ENCODE measurements around the gene LARGE1.
"Not testable (repeated sequence)": the region's sequence is repeated elsewhere in the genome, so short reads cannot be mapped to it uniquely, and the experiment has no call there.

LARGE1 gene

DNA sequence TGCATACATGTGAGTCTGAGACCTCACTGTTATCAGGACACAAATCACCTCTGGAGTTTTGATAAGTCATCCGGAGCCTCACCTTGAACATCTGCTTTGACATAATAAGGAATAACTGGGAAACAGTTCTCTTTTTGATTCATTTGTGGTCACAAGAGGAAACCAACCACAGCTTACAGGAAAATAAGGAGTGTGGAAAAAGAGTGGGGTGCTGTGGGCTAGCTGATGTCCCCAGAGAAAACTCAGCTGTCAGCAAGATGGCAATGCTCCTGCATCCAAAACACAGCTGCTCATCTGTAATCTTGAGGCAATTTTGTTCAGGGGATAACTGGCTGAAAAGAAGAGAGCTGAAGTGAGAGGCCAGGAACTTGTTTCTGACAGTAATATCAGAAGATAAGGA, 445.7 kb downstream of the LARGE1 start:
- no peak for DNase-seq (ENCODE audit: low spot score)

DNA sequence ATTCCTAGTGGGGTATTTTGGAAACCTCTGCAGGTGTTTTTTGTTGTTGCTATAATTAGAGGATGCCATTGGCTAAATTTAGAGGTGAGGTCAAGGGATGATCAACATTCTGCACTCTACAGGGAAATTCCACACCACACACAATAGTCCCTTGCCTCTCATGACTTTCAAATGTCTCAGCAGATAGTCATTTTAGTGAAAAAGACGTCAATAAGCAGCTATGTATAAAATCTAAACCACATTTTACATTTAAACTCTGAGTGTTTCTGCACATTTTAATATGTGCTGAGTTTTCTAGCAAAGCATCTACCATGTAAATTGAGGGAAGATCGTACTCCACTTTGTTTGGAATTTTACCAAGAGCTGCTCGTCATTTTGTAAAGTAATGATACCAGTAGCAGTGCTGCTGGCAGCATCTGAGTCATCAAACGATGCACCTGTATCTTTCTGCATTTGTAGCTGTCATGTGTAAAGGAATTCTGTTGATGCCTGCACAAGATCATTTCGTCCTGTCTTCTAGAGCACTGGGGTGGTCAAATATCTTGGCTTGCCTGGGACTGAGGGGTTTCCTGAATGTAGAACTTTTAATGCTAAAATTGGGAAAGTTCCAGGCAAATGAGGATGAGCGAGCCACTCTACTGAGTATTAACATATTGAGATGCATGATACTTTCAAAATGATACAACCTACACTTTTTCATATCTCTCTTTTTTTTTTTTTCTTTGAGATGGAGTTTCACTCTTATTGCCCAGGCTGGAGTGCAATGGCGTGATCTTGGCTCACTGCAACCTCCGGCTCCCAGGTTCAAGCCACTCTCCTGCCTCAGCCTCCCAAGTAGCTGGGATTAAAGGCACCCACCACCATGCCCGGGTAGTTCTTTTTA, 447.6 kb downstream of the LARGE1 start:
- no peak for DNase-seq (ENCODE audit: low spot score)

- no peak for DNase-seq (ENCODE audit: low spot score)
These were observed 449.8 kb downstream of the LARGE1 start for GRCh38 chr22:33470456-33470855.

DNA sequence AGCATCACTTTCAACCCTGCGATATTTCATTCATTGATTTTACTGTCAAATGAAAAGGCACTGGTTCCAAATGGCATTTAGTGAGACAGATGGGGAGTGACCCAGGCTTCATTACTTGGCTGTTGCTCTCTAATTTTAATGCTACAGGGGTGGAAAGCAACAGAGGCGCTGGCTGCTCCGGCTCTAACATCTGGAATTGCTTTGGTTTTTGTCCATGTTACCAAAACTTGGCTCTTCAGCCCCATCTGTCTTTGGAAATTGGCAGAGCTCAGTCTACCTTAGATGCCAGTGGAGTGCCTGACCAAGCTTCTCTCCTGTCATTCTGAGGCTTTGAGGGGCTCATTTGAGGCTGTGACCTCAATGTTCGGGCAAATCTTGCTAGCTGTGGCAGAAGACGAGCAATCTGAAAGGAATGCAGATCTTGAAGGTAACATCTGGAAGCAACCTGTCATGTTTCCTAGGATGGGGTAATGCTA, 452.6 kb downstream of the LARGE1 start:
- DNase-seq (ENCODE audit: low spot score): no peak

GRCh38 chr22:33467080-33467479, 453.2 kb downstream of the LARGE1 start:
- no peak for DNase-seq (ENCODE audit: low spot score)

DNA sequence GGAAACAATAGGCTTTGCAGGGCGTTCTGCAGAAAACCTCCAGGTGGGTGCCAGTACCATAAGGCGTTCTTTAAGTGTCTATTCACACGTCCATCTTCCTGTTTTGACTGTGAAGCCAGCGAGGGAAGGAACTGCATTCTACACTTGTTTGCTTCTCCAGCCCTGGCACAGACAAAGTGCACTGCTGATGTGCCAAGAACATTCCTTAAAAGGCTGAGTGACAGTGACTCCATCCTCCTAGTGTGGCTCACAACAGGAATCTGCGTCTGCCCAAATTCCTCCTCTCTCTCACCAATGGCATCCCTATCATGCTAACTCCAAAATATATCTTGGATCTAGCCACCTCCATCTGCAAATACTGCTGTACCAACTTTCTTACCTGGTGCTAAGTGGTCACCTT, 454.7 kb downstream of the LARGE1 start:
- DNase-seq (ENCODE audit: low spot score): no peak

GRCh38 chr22:33464698-33465097, 455.6 kb downstream of the LARGE1 start:
- DNase-seq (ENCODE audit: low spot score): no peak

GRCh38 chr22:33461698-33462434, 458.4 kb downstream of the LARGE1 start:
- DNase-seq (ENCODE audit: low spot score): no peak

DNA sequence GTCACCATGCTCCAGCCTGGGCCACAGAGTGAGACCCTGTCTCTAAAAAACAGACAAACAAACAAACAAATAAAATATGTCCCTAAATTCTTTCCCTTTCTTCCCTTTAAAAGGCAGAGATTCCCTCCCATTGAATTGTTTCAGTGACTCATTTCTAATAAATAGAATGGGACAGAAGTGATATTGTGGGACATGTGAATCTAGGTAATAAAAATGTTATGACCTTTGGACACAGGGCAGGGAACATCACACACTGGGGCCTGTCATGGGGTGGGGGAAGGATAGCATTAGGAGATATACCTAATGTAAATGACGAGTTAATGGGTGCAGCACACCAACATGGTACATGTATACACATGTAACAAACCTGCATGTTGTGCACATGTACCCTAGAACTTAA, 459.0 kb downstream of the LARGE1 start:
- not testable (repeated sequence) for DNase-seq (ENCODE audit: low spot score)

DNA sequence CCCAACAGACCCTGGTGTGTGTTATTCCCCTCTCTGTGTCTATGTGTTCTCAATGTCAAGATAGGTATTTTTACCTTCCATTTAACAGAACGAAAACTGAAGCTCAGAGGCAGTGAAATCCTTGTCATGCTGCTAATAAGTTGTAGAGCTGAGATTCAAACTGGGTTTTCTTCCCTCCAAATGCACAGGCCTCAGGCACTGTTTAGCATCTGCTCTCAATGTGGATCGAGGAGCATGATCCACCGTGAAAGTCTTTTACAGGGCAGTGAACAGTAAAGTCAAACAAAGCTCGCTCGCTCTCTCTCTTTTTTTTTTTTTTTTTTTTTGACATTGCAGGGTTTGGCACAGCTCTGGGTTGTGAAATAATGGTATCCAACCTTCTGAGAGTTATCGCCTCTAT, 461.1 kb downstream of the LARGE1 start:
- DNase-seq (ENCODE audit: low spot score): no peak

GRCh38 chr22:33456511-33456910, 463.8 kb downstream of the LARGE1 start:
- no peak for DNase-seq (ENCODE audit: low spot score)

DNA sequence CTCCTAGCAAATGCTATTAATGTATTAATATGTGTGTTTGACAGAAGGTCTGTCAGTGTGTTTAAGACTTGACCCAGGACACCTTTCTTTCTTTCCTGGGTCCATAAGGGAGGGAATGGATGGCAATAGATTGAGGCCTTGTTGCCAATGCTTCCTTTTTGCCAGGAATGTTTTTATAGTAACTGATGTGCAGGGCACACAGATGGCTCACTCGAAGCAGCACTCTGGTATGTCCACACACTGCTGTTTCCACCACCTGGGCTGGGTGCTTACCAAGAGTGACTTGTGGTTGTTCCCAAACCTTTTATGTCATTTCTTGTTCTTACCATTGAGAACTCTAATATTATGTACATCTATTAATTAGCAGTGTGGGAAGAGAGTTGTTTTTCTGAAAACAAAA, 465.2 kb downstream of the LARGE1 start:
- no peak for DNase-seq (ENCODE audit: low spot score)

DNA sequence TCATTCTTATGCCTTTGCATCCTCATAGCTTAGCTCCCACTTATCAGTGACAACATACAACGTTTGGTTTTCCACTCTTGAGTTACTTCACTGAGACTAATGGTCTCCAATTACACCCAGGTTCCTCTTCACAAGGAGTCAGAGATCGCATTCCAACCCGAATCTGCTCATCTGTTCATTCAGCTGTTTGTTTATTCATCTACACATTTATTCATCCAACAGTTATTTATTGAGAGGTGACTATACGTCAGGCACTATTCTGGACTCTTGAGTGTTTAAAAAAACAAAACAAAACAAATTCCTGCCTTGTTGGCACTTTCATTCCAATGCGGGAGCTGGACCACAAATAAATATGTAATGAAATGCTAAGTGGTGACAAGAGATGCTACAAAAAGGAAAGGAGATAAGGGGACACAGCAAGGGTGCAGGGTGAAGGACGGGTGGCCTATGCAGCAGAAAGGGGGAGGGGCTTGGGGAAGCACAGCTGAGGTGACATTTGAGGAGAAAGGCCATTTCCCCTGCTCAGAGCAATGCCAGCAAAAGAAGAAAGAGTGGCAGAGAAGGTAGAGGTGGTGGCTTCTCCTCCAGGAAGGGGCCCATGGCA, 468.3 kb downstream of the LARGE1 start:
- no peak for DNase-seq (ENCODE audit: low spot score)

- no peak for DNase-seq (ENCODE audit: low spot score)
These were observed 469.5 kb downstream of the LARGE1 start for GRCh38 chr22:33450756-33451155.

GRCh38 chr22:33447733-33448132, 472.5 kb downstream of the LARGE1 start:
- no peak for DNase-seq (ENCODE audit: low spot score)

- DNase-seq (ENCODE audit: low spot score): no peak
These were observed 476.6 kb downstream of the LARGE1 start for GRCh38 chr22:33443683-33444082.

DNA sequence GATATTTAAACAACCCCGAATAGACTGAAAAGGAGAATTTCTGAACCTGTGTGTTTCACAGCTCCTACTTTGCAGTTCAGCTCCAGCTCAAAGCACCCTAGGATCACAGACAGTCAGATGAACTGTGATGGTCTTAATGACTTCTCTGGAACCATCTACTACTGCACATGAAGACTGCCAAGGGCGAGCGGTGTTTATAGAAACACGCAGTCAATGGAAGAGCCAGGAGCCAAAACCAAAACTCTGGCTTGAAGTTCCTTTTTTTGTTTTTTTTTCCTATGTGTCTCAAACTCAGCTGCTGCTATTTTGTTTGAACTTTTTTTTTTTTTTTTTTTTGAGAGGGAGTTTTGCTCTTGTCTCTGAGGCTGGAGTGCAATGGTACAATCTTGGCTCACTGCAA, 479.5 kb downstream of the LARGE1 start:
- DNase-seq (ENCODE audit: low spot score): no peak

DNA sequence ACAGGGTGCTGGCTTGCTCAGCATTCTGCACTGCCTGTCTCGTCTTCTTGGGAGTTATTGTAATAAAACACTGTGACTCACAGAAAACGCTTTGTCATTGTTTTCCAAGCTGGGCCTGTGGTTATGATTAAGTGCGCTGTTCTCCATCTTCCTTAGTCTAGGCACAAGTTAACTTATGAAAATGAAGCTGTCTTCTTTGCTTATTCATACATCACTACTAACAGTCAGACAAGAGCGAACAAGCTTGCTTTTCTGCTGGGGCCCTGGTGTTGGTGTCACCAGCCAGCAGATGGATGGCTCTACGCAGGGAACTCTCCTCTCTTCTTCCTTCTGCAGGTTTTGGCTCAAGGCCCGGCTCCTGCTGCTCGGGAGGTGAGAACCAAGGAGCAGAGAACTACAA, 482.0 kb downstream of the LARGE1 start:
- no peak for DNase-seq (ENCODE audit: low spot score)

- DNase-seq (ENCODE audit: low spot score): no peak
These were observed 489.0 kb downstream of the LARGE1 start for GRCh38 chr22:33431300-33431699.

DNA sequence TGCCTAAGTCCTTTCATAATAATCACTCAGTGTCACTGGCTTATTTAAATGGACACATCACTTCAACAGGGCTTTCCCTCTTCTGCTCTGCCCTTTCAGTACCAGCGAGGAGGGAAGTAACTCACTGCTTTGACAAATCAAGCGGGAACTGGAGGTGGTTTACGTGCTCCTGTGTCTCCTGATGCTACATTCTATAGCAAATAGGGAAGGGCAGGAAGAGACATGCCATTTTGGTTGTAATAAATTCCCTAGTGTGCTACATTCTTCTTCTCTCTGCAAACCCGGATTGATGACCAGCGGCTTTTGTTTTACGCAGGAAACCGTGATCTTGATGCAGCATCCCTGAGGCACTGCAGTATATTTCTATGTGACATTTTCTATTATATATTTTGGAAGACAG, 491.0 kb downstream of the LARGE1 start:
- no peak for DNase-seq (ENCODE audit: low spot score)

GRCh38 chr22:33427461-33427860, 492.8 kb downstream of the LARGE1 start:
- no peak for DNase-seq (ENCODE audit: low spot score)

GRCh38 chr22:33426451-33426850, 493.8 kb downstream of the LARGE1 start:
- DNase-seq (ENCODE audit: low spot score): no peak

DNA sequence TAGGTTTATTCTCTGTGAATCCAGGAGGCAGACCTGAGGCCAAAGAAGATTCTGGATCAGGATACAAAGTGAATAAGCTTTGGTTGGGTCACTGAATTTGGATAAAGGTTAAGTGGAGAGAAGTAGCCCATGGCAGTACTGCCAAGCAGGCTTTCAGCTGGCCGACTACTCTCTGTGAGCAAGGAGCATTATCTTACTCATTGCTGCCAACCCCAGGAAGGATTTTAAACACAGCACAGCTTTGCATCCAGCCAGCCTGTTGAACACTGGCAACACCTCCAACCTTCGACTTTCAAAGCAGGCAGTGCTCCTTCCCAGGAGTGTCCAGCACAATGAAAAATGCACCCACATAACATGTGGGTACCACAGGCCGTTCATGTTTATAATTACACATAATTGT, 498.4 kb downstream of the LARGE1 start:
- no peak for DNase-seq (ENCODE audit: low spot score)
